GM12878 (cell line): ENCODE data around the gene LIM2. TPM values are rescaled to one million over a fixed set of nuclear protein-coding genes. Genes with fewer than 3 reads are reported as not detected.
A peak's percentile ranks its signal among the peaks of the same experiment; 100 is the strongest.

Experiments
- ATAC-seq: fragments of 200-7000 bp; cut with Tn5 transposase; 3 replicates; pipeline ENCODE4 v1.9.1; 2020; ENCODE audit warnings: mild to moderate bottlenecking, moderate library complexity
- BruUV-seq: library from RNA; stranded (reverse); fragments of 400-500 nt; replicated peaks from 2 replicates; lab custom pipeline; 2021; lab: Mats Ljungman, UMichigan
- CTCF ChIA-PET: fragments of 300-600 bp; sonication (Branson Sonifier 250); formaldehyde crosslinking; extraction: SDS; loops from one replicate; lab custom pipeline; 2021; ENCODE audit warnings: inconsistent platforms; lab: Yijun Ruan, JAX
- POLR2A ChIA-PET: fragments of 350-600 bp; formaldehyde crosslinking; extraction: SDS; loops from one replicate; lab custom pipeline; 2021; ENCODE audit warnings: inconsistent platforms; lab: Charles Lee
- RAD21 ChIA-PET: fragments of 300-600 bp; sonication (Branson Sonifier 250); formaldehyde crosslinking; loops from one replicate; lab custom pipeline; 2023; ENCODE audit warnings: antibody characterized with exemption; ENCODE audit not compliant: unreplicated experiment; lab: Charles Lee
- SMC1A ChIA-PET: fragments of 300-600 bp; sonication (Branson Sonifier 250); formaldehyde crosslinking; loops from one replicate; lab custom pipeline; 2023; ENCODE audit not compliant: unreplicated experiment, uncharacterized antibody; lab: Charles Lee
- DNase-seq: peaks from one replicate; pipeline ENCODE4 v3.0.0-alpha.2; 2011; ENCODE audit warnings: low read depth, low spot score
- FAIRE-seq: peaks from 3 replicates; lab custom pipeline; 2011; peaks lifted over from hg19 to GRCh38; lab: Jason Lieb, UNC
- H2AFZ ChIP-seq: 2 replicates; pipeline ENCODE4 v1.6.0; 2011; ENCODE audit warnings: low read depth, low read length, control low read depth; ENCODE audit not compliant: control insufficient read depth
- H3K27ac ChIP-seq: 2 replicates; pipeline ENCODE4 v1.5.1; 2011; ENCODE audit warnings: control low read depth; ENCODE audit not compliant: control insufficient read depth, insufficient read depth
- H3K27me3 ChIP-seq, 2 experiments: replicated peaks in 1 of 2; 2 replicates each; pipeline versions ENCODE4 v1.6.0 to v1.6.1; 2011; ENCODE audit warnings: low read length in 1 of 2; ENCODE audit not compliant: control insufficient read depth in 2 of 2, insufficient read depth in 2 of 2
- H3K36me3 ChIP-seq, 2 experiments: 2 replicates each; pipeline ENCODE4 v1.5.1; 2011; ENCODE audit warnings: low read length in 1 of 2; ENCODE audit not compliant: control insufficient read depth in 2 of 2, insufficient read depth in 2 of 2
- H3K4me1 ChIP-seq: 2 replicates; pipeline ENCODE4 v1.6.1; 2011; ENCODE audit warnings: mild to moderate bottlenecking, low read length, moderate library complexity, mixed read lengths; ENCODE audit not compliant: control insufficient read depth, insufficient read depth
- H3K4me2 ChIP-seq: 2 replicates; pipeline ENCODE4 v1.6.0; 2011; ENCODE audit warnings: control low read depth; ENCODE audit not compliant: control insufficient read depth, insufficient read depth
- H3K4me3 ChIP-seq: fragments of 200-600 bp; sonication (generic); 2 replicates; pipeline ENCODE4 v1.5.1; 2016
- H3K79me2 ChIP-seq: 2 replicates; pipeline ENCODE4 v1.6.0; 2011; ENCODE audit warnings: low read length; ENCODE audit not compliant: control insufficient read depth, insufficient read depth
- H3K9ac ChIP-seq: 2 replicates; pipeline ENCODE4 v1.8.0; 2011; ENCODE audit warnings: low read length, control low read depth, mixed read lengths; ENCODE audit not compliant: control insufficient read depth, insufficient read depth
- H3K9me3 ChIP-seq: replicated peaks from 3 replicates; pipeline ENCODE4 v1.5.1; 2011; ENCODE audit warnings: mild to moderate bottlenecking, low read length; ENCODE audit not compliant: control insufficient read depth, insufficient read depth
- H4K20me1 ChIP-seq: 2 replicates; pipeline ENCODE4 v1.6.0; 2011; ENCODE audit not compliant: control insufficient read depth, insufficient read depth
- ATF7 ChIP-seq: fragments of 450-650 bp; IDR thresholded peaks from 2 replicates; pipeline ENCODE4 v1.6.1; 2016; ENCODE audit warnings: low read depth, mild to moderate bottlenecking
- BMI1 ChIP-seq: fragments of 450-650 bp; IDR thresholded peaks from 2 replicates; pipeline ENCODE4 v1.6.1; 2016; ENCODE audit warnings: mild to moderate bottlenecking, moderate library complexity, borderline replicate concordance
- BRCA1 ChIP-seq: IDR thresholded peaks from 2 replicates; pipeline ENCODE4 v1.6.1; 2011; ENCODE audit warnings: low read depth, low read length, improper control_type of control experiment
- CBX3 ChIP-seq: fragments of 200-600 bp; sonication (generic); IDR thresholded peaks from 2 replicates; pipeline ENCODE4 v1.6.1; 2016; ENCODE audit warnings: low read depth, borderline replicate concordance
- CBX5 ChIP-seq: sonication (generic); IDR thresholded peaks from 2 replicates; pipeline ENCODE4 v1.6.1; 2016; ENCODE audit warnings: low read depth, moderate library complexity, mild to moderate bottlenecking, inconsistent platforms
- CHD2 ChIP-seq: IDR thresholded peaks from 2 replicates; pipeline ENCODE4 v1.6.1; 2011; ENCODE audit warnings: low read depth, low read length, improper control_type of control experiment, borderline replicate concordance
- CREB1 ChIP-seq: IDR thresholded peaks from 2 replicates; pipeline ENCODE4 v1.6.1; 2012; ENCODE audit warnings: low read depth, mild to moderate bottlenecking, inconsistent platforms
- E2F4 ChIP-seq: IDR thresholded peaks from 2 replicates; pipeline ENCODE4 v1.6.1; 2012; ENCODE audit warnings: low read depth, low read length, improper control_type of control experiment
- MTA2 ChIP-seq: fragments of 450-650 bp; IDR thresholded peaks from 2 replicates; pipeline ENCODE4 v1.6.1; 2016; ENCODE audit warnings: low read depth, mild to moderate bottlenecking, moderate library complexity
- RELA ChIP-seq: fragments of 450-650 bp; IDR thresholded peaks from 2 replicates; pipeline ENCODE4 v1.8.0; 2014; ENCODE audit warnings: borderline replicate concordance; ENCODE audit not compliant: partially characterized antibody
- RELB ChIP-seq: fragments of 450-650 bp; IDR thresholded peaks from 2 replicates; pipeline ENCODE4 v1.6.1; 2017; ENCODE audit warnings: low read depth, mild to moderate bottlenecking, moderate library complexity
- RUNX3 ChIP-seq: IDR thresholded peaks from 2 replicates; pipeline ENCODE4 v1.6.1; 2012; ENCODE audit warnings: low read length, inconsistent platforms
- SIX5 ChIP-seq: IDR thresholded peaks from 2 replicates; pipeline ENCODE4 v1.6.1; 2011; ENCODE audit warnings: mild to moderate bottlenecking, low read depth, low read length, moderate library complexity; ENCODE audit not compliant: severe bottlenecking
- SMARCA5 ChIP-seq: fragments of 450-650 bp; IDR thresholded peaks from 2 replicates; pipeline ENCODE4 v1.6.1; 2017; ENCODE audit warnings: mild to moderate bottlenecking
- SRF ChIP-seq, 2 experiments: IDR thresholded peaks; 2 replicates each; pipeline ENCODE4 v1.6.1; 2011; ENCODE audit warnings: low read depth in 2 of 2, low read length in 2 of 2, mild to moderate bottlenecking in 1 of 2, moderate library complexity in 1 of 2
- ZNF384 ChIP-seq: IDR thresholded peaks from 2 replicates; pipeline ENCODE4 v1.6.1; 2012; ENCODE audit warnings: low read depth, mild to moderate bottlenecking, low read length, improper control_type of control experiment, borderline replicate concordance
- ZNF592 ChIP-seq: fragments of 450-650 bp; IDR thresholded peaks from 2 replicates; pipeline ENCODE4 v1.6.1; 2017; ENCODE audit warnings: mild to moderate bottlenecking, moderate library complexity
- WGBS: methylation state at CpG from one replicate; pipeline ENCODE4 v1.1.6; 2016; ENCODE audit warnings: low lambda C conversion rate; ENCODE audit not compliant: insufficient replicate concordance, insufficient coverage; ENCODE audit errors: missing lambda C conversion rate; 5-methylcytosine and 5-hydroxymethylcytosine counted together
- in situ Hi-C: fragments of 300-500 bp; cut with MboI; formaldehyde crosslinking; loops from 9 replicates; pipeline ENCODE4 v1.14.3; 2018; ENCODE audit warnings: mixed read lengths
- intact Hi-C: fragments of 100-400 bp; cut with micrococcal nuclease; formaldehyde crosslinking; loops from one replicate; pipeline ENCODE4 v1.14.2; 2022; ENCODE audit not compliant: unreplicated experiment
- polyA plus RNA-seq, 11 experiments: library from polyadenylated mRNA; depleted of rRNA in 4 of 11; unstranded in 6 of 11; stranded (reverse) in 5 of 11; fragments of >200 nt; fragmentation: Nextera tagmentation in 4 of 11; fragmentation: Illumina TruSeq in 1 of 11; extraction: Ambion mirVana in 4 of 11; extraction: Trizol in 1 of 11; gene quantifications; 1 replicate in 1 of 11; 2 replicates in 10 of 11; pipeline versions ENCODE4 v1.2.1 to v1.2.3, GENCODE V29; 2011 to 2016; ENCODE audit warnings: inconsistent platforms in 2 of 11, missing spikeins in 2 of 11, low read depth in 1 of 11
- total RNA-seq, 4 experiments: library from RNA; depleted of rRNA in 3 of 4; stranded (reverse); fragments of >200 nt in 3 of 4; fragmentation: Illumina TruSeq in 1 of 4; extraction: Trizol in 1 of 4; gene quantifications; 2 replicates each; pipeline versions ENCODE4 v1.2.1 to v1.2.3, GENCODE V29; 2013 to 2021

The LIM2 gene
- total and polyA plus RNA-seq, 10 of the 15 experiments (the other 5 are each of a cell fraction or from before 2014, with no cell fraction given), result not detected

- POLR2A ChIA-PET, result interaction anchor here (0.6 to 2.9 kb wide), 8 partner anchors 10 to 78 kb away, joined by 3 to 37 read pairs (median 3); partner anchors contain the start of genes LIM2 and NKG7
- 0 out of 2 replicates have a peak, but pooled peaks have one; percentile 5 for TF ChIP-seq CHD2
- no peak for TF ChIP-seq ZNF384
- TF ChIP-seq CBX3, result no peak
- 0 out of 2 replicates have a peak, but pooled peaks have one; percentile 26 for TF ChIP-seq CREB1
- TF ChIP-seq RELB, result no peak
- no peak for TF ChIP-seq ZNF592
- no peak for TF ChIP-seq BRCA1
- no peak for TF ChIP-seq SIX5
- no peak for TF ChIP-seq RELA
- no peak for TF ChIP-seq BMI1
- TF ChIP-seq SRF (IDR thresholded peaks at IDR 0.05; ENCODE audit: low read depth in 2 of 2, low read length in 2 of 2), result no peak
- TF ChIP-seq SMARCA5, result peak; percentile 74; the same call in 1 of the 2 replicates
- TF ChIP-seq CBX5, result no peak
- TF ChIP-seq RUNX3, result peak; percentile 88
- peak; percentile 48 for TF ChIP-seq MTA2
- no peak for TF ChIP-seq ATF7
- TF ChIP-seq E2F4, result no peak
Observed at GRCh38 chr19:51417107-51417809, 29.5 kb upstream of the LIM2 start, which contains the start of gene SIGLEC10. Gene SIGLEC10 (minus strand): TSS chr19:51417642. CDS start chr19:51417581, 61 bp downstream.

More at GRCh38 chr19:51417107-51417809, 29.5 kb upstream of the LIM2 start, which contains the start of gene SIGLEC10:
- ATAC-seq, result peak; percentile 92
- ChIA-PET CTCF (interaction anchor here (0.6 to 9.7 kb wide), 19 partner anchors 8 to 361 kb away, joined by 3 to 142 read pairs (median 6); partner anchors contain the start of genes LIM2 and NKG7), RAD21 (interaction anchor here (0.6 to 5.8 kb wide), 14 partner anchors 10 to 244 kb away, joined by 3 to 51 read pairs (median 6); partner anchors contain the start of gene NKG7), SMC1A (interaction anchor here (0.7 to 2.9 kb wide), 20 partner anchors 9 to 360 kb away, joined by 3 to 43 read pairs (median 5); partner anchors contain the start of gene VSIG10L)
- DNase-seq, result no peak
- Histone ChIP-seq H2AFZ (peak within 1 kb of the TSS; percentile 78), H3K36me3 (no peaks in the 10 kb centered on the region), H3K4me3 (peak within 1 kb of the TSS; percentile 49; the same call in 1 of the 2 replicates), H3K27me3 (no peaks in the 10 kb centered on the region), H4K20me1 (no peaks in the 10 kb centered on the region), H3K79me2 (no peaks in the 10 kb centered on the region), H3K4me2 (peak within 1 kb of the TSS; percentile 88), H3K9ac (peak within 1 kb of the TSS; percentile 48), H3K9me3 (no peaks in the 10 kb centered on the region), H3K4me1 (peaks cover 16% of the 10 kb centered on the region), H3K27ac (peak within 1 kb of the TSS; percentile 50)
- intact Hi-C loops (loop anchor here (2.0 kb wide), 2 partner anchors 22 to 24 kb away; no protein-coding TSS in a partner anchor), in situ Hi-C loops (no loop called here)
- WGBS, result 14% methylated on average over 21 of the region's 21 CpGs
- BruUV-seq, result TSS peak; percentile 55
- peak; percentile 97 for FAIRE-seq
